Common myeloid progenitor, CD34-positive (primary cell): ENCODE data around the gene RBFOX2.

Experiments
- CTCF ChIA-PET: fragments of 350-600 bp; sonication (Branson Sonifier 250); formaldehyde crosslinking; loops from one replicate; lab custom pipeline; 2021; ENCODE audit warnings: antibody characterized with exemption; lab: Charles Lee
- POLR2A ChIA-PET: fragments of 350-600 bp; sonication (Branson Sonifier 250); formaldehyde crosslinking; loops from one replicate; lab custom pipeline; 2021; ENCODE audit warnings: antibody characterized with exemption; lab: Charles Lee
- DNase-seq, 3 donors: peaks; one replicate each; pipeline versions ENCODE4 v3.0.0 to v3.0.0-alpha.2; 2013
- H3K27ac ChIP-seq, 2 experiments: 1 replicate in 1 of 2; 2 replicates in 1 of 2; pipeline ENCODE4 v1.7.0; 2013; ENCODE audit warnings: inconsistent platforms in 2 of 2, low read length in 2 of 2, mild to moderate bottlenecking in 2 of 2, low read depth in 1 of 2, moderate library complexity in 1 of 2; ENCODE audit not compliant: severe bottlenecking in 2 of 2, insufficient read depth in 1 of 2, poor library complexity in 1 of 2
- H3K27me3 ChIP-seq, 5 experiments: replicated peaks in 2 of 5; 1 replicate in 3 of 5; 2 replicates in 2 of 5; pipeline versions ENCODE4 v1.6.1 to v1.7.0; 2013; ENCODE audit warnings: low read length in 4 of 5, mild to moderate bottlenecking in 2 of 5, moderate library complexity in 2 of 5, inconsistent platforms in 1 of 5; ENCODE audit not compliant: insufficient read depth in 5 of 5, control insufficient read depth in 4 of 5
- H3K36me3 ChIP-seq, 4 experiments: 1 replicate in 2 of 4; 2 replicates in 2 of 4; pipeline versions ENCODE4 v1.6.1 to v1.7.0; 2013; ENCODE audit warnings: low read length in 3 of 4, control low read depth in 1 of 4, mild to moderate bottlenecking in 1 of 4; ENCODE audit not compliant: control insufficient read depth in 4 of 4, insufficient read depth in 4 of 4
- H3K4me1 ChIP-seq, 4 experiments: 1 replicate in 3 of 4; 2 replicates in 1 of 4; pipeline versions ENCODE4 v1.6.1 to v1.7.1; 2013; ENCODE audit warnings: low read length in 3 of 4, mild to moderate bottlenecking in 3 of 4, control low read depth in 1 of 4, inconsistent platforms in 1 of 4, moderate library complexity in 1 of 4; ENCODE audit not compliant: control insufficient read depth in 4 of 4, insufficient read depth in 4 of 4; ENCODE audit errors: control extremely low read depth in 1 of 4
- H3K4me3 ChIP-seq, 7 experiments: 1 replicate in 4 of 7; 2 replicates in 3 of 7; pipeline versions ENCODE4 v1.5.1 to v1.7.0; 2013; ENCODE audit warnings: mild to moderate bottlenecking in 7 of 7, low read length in 6 of 7, moderate library complexity in 6 of 7, inconsistent platforms in 2 of 7, low read depth in 2 of 7, control low read depth in 1 of 7; ENCODE audit not compliant: insufficient read depth in 4 of 7, control insufficient read depth in 1 of 7; ENCODE audit errors: extremely low read depth in 1 of 7
- H3K9me3 ChIP-seq, 5 experiments: 1 replicate in 4 of 5; 2 replicates in 1 of 5; pipeline versions ENCODE4 v1.6.1 to v1.7.1; 2013; ENCODE audit warnings: low read length in 4 of 5, mild to moderate bottlenecking in 2 of 5, inconsistent platforms in 1 of 5, low read depth in 1 of 5, moderate library complexity in 1 of 5; ENCODE audit not compliant: control insufficient read depth in 4 of 5, insufficient read depth in 2 of 5; ENCODE audit errors: control extremely low read depth in 1 of 5
- WGBS: methylation state at CpG from one replicate; pipeline ENCODE4 v1.1.5; 2013; ENCODE audit not compliant: insufficient coverage; 5-methylcytosine and 5-hydroxymethylcytosine counted together

Gene RBFOX2

DNA sequence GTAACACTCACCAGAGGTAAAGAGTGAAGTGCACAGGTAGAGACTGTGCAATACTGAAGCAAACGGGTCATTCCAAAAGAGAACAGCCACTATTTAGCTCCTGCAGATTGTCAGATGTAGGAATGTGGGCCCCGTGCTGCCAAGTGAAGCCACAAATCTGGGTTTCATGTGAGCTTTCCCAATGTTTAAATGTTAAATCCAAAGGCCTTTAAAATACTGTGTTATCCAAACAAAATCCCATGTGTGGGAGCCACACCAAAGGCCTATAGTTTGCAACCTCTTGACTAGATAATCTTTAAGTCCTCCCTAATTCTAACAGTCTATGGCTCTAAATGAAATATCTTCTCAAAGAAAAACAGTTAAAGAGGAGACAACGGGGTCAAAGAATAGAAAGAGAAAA, 43.3 kb downstream of the RBFOX2 start:
- POLR2A ChIA-PET, result interaction anchor here (0.6 kb wide), 1 partner anchor 38 kb away, joined by 7 read pairs; no protein-coding TSS in a partner anchor
- peaks cover 0 to 12% (median 10%) of the 10 kb centered on the region in 4 experiments for H3K4me1 ChIP-seq
- CTCF ChIA-PET, result interaction anchor here (0.5 to 1.2 kb wide), 2 partner anchors 18 to 45 kb away, joined by 3 read pairs; no protein-coding TSS in a partner anchor
- H3K27ac ChIP-seq, result no peak overlapping the region
- DNase-seq, result no peak
- no peak overlapping the region for H3K4me3 ChIP-seq
- peaks cover 0 to 1% (median 0%) of the 10 kb centered on the region in 5 experiments for H3K9me3 ChIP-seq
- 95% methylated on average over 2 of the region's 3 CpGs for WGBS
- no peaks in the 10 kb centered on the region for H3K27me3 ChIP-seq
- no peaks in the 10 kb centered on the region for H3K36me3 ChIP-seq

DNA sequence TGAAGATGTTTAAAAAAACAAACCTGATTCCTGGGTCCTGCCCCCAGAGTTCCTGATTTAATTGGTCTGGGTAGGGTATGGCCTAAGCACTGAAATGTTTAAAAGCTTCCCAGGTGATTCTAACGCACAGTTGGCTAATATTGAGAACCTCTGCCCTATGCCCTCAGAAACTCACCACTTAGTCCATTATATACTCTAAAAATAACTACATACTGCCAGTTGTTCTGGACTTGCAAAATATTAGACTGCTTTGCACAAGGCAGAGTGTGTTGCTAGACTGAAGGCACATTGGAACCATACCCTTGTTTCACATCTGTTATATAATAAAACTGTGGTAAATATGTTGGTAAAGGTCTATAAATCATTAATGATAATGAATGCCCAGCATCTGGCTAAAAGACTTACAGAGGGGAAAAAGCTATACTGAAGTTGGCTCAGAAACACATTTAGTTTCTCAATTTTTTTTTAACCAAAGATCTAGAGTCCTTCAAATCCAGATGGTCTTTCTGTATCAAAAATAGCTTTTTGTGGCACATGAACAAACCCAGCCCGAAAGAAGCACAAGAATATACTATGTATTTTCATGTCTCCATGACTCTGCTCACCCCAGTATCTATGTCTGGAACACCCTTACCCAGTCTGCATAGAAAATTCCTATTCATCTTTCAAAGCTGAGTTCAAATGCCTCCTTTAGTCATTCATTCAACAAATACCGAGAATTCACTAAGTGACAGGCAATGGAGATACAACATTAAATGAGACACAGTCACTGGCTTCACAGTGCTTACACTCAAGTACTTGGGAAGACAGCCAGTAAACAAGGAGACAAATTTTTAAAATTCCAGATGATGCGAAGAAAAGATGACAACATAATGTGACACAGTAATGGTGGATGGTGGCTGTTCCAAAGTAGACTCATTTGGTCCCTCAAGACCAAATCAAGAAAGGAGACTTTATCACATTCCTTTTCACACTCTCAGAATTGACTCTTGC, 44.1 kb downstream of the RBFOX2 start:
- WGBS, result 100% methylated on average over 1 of the region's 4 CpGs
- Histone ChIP-seq H3K27ac (no peak overlapping the region), H3K27me3 (no peaks in the 10 kb centered on the region), H3K9me3 (peaks cover 0 to 1% (median 0%) of the 10 kb centered on the region in 5 experiments), H3K4me3 (no peak overlapping the region), H3K36me3 (no peaks in the 10 kb centered on the region), H3K4me1 (peaks cover 0 to 12% (median 10%) of the 10 kb centered on the region in 4 experiments)
- ChIA-PET POLR2A (no interaction called here), CTCF (interaction anchor here (0.5 to 3.6 kb wide), 4 partner anchors 8 to 30 kb away, joined by 3 to 14 read pairs (median 4); no protein-coding TSS in a partner anchor)
- DNase-seq, result peak in 1 of 3 donors; percentile 7

- POLR2A ChIA-PET, result interaction anchor here (0.6 kb wide), 1 partner anchor 41 kb away, joined by 3 read pairs; no protein-coding TSS in a partner anchor
- Histone ChIP-seq H3K9me3 (peaks cover 0 to 1% (median 0%) of the 10 kb centered on the region in 5 experiments), H3K36me3 (no peaks in the 10 kb centered on the region), H3K27ac (no peak overlapping the region), H3K4me1 (peaks cover 0 to 12% (median 10%) of the 10 kb centered on the region in 4 experiments), H3K4me3 (no peak overlapping the region), H3K27me3 (no peaks in the 10 kb centered on the region)
- WGBS, result 100% methylated on average over 1 of the region's 1 CpG
- CTCF ChIA-PET, result interaction anchor here (0.6 to 3.6 kb wide), 4 partner anchors 10 to 124 kb away, joined by 3 to 14 read pairs (median 3); no protein-coding TSS in a partner anchor
- no peak for DNase-seq
Measured at GRCh38 chr22:35981900-35982299, 46.7 kb downstream of the RBFOX2 start.

DNA sequence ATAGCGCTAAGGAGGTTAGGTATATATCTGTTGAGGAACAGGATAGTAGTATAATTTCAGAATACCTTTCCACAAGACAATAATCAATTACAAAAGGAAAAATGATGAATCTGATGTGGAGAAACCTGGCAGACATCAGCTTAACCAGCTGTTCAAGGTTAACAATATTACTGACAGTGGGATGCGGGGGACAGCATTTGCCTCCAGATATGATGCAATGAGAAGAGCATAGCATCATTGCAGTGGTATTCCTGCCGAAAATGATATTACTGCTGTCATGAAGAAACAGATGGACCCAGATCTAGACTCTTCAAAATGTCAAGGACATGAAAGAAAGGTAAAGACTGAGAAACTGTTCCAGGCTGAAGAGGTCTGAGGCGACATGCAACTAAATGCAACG, 49.7 kb downstream of the RBFOX2 start:
- CTCF ChIA-PET, result no interaction called here
- POLR2A ChIA-PET, result no interaction called here

DNA sequence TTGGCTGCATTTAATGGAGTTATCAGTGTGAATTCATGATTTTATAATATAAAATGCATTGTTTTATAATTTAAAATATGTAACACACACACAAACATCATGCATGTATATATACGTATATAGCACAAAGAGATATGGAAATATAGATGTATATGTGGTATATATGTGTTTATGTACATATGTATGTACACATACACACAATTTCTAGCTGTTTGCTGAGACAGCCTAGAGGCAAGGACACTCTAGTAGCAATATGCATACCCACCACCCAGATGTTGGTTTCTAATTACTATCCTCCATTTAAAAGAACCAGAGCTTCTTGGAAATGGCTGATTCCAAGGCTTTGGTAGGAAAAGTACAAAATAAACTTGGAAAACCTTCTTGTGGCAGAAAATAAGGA, 50.4 kb downstream of the RBFOX2 start:
- WGBS, result no CpG with 5 or more reads among the region's 1 CpG
- Histone ChIP-seq H3K9me3 (peaks cover 0 to 1% (median 0%) of the 10 kb centered on the region in 5 experiments), H3K27me3 (no peaks in the 10 kb centered on the region), H3K4me1 (peaks cover 0 to 19% (median 12%) of the 10 kb centered on the region in 4 experiments), H3K27ac (no peak overlapping the region), H3K4me3 (no peak overlapping the region), H3K36me3 (no peaks in the 10 kb centered on the region)
- CTCF ChIA-PET, result no interaction called here
- no peak for DNase-seq
- POLR2A ChIA-PET, result interaction anchor here (0.6 kb wide), 1 partner anchor 10 kb away, joined by 4 read pairs; no protein-coding TSS in a partner anchor

More for the DNA sequence above, 49.7 kb downstream of the RBFOX2 start:
- H3K4me3 ChIP-seq, result no peak overlapping the region
- H3K9me3 ChIP-seq, result peaks cover 0 to 1% (median 0%) of the 10 kb centered on the region in 5 experiments
- H3K27ac ChIP-seq, result no peak overlapping the region
- no peak for DNase-seq
- no peaks in the 10 kb centered on the region for H3K27me3 ChIP-seq
- WGBS, result 98% methylated on average over 4 of the region's 5 CpGs
- no peaks in the 10 kb centered on the region for H3K36me3 ChIP-seq
- peaks cover 0 to 12% (median 11%) of the 10 kb centered on the region in 4 experiments for H3K4me1 ChIP-seq

DNA sequence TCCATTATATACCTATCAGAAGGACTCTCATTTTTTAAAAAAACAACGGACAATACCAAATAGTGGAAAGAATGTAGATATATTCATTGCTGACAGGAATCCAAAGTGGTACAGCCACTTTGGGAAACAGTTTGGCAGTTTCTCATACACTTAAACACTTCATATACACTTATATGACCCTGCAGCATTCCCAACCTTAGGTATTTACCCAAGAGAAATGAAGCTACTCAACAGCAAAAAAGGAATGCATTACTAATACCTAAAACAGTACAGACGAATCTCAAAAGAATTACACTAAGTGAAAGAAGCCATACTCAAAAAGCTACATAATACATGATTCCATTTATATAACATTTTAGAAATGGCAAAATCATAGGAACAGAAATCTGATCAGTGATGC, 51.5 kb downstream of the RBFOX2 start:
- Histone ChIP-seq H3K27ac (no peak overlapping the region), H3K9me3 (peaks cover 0 to 1% (median 0%) of the 10 kb centered on the region in 5 experiments), H3K36me3 (no peaks in the 10 kb centered on the region), H3K27me3 (no peaks in the 10 kb centered on the region), H3K4me3 (no peak overlapping the region), H3K4me1 (peaks cover 0 to 11% (median 6%) of the 10 kb centered on the region in 4 experiments)
- DNase-seq, result no peak
- POLR2A ChIA-PET, result no interaction called here
- CTCF ChIA-PET, result no interaction called here
- WGBS, result no CpG with 5 or more reads among the region's 2 CpGs
